H9 (cell line): ENCODE results near the gene TAGLN2. TPM values are rescaled to one million over a fixed set of nuclear protein-coding genes. Genes with fewer than 3 reads are reported as not detected.

Experiments
- DNase-seq: peaks from one replicate; pipeline ENCODE4 v3.0.0-alpha.2; 2017
- H2AFZ ChIP-seq: one replicate; pipeline ENCODE4 v1.6.1; 2013; ENCODE audit warnings: mild to moderate bottlenecking, low read length, control low read depth, moderate library complexity
- H2AK5ac ChIP-seq: 2 replicates; pipeline ENCODE4 v1.6.1; 2013; ENCODE audit warnings: low read length, control low read depth, mixed read lengths; ENCODE audit not compliant: insufficient read length
- H2BK120ac ChIP-seq: one replicate; pipeline ENCODE4 v1.6.1; 2013; ENCODE audit warnings: low read depth, mild to moderate bottlenecking, low read length, control low read depth, inconsistent platforms; ENCODE audit not compliant: poor library complexity, severe bottlenecking
- H2BK12ac ChIP-seq: 2 replicates; pipeline ENCODE4 v1.6.1; 2013; ENCODE audit warnings: low read length, control low read depth, mixed read lengths, low read depth; ENCODE audit not compliant: insufficient read length
- H2BK15ac ChIP-seq: 2 replicates; pipeline ENCODE4 v1.6.1; 2013; ENCODE audit warnings: low read depth, low read length, control low read depth
- H2BK20ac ChIP-seq: one replicate; pipeline ENCODE4 v1.6.1; 2013; ENCODE audit warnings: low read depth, mild to moderate bottlenecking, low read length, control low read depth, inconsistent platforms; ENCODE audit not compliant: poor library complexity, severe bottlenecking
- H2BK5ac ChIP-seq: 2 replicates; pipeline ENCODE4 v1.6.1; 2013; ENCODE audit warnings: low read length, control low read depth, mixed read lengths; ENCODE audit not compliant: insufficient read length
- H3K14ac ChIP-seq: 2 replicates; pipeline ENCODE4 v1.6.1; 2013; ENCODE audit warnings: low read length, control low read depth; ENCODE audit not compliant: insufficient read depth
- H3K18ac ChIP-seq: 2 replicates; pipeline ENCODE4 v1.6.1; 2013; ENCODE audit warnings: low read depth, mild to moderate bottlenecking, mixed read lengths, low read length, control low read depth; ENCODE audit not compliant: insufficient read length
- H3K23ac ChIP-seq: 2 replicates; pipeline ENCODE4 v1.6.1; 2013; ENCODE audit warnings: low read length, control low read depth, mixed read lengths, low read depth; ENCODE audit not compliant: insufficient read length
- H3K23me2 ChIP-seq: 2 replicates; pipeline ENCODE4 v1.6.1; 2013; ENCODE audit warnings: low read depth, mild to moderate bottlenecking, mixed read lengths, low read length, control low read depth; ENCODE audit not compliant: insufficient read length, poor library complexity, severe bottlenecking
- H3K27ac ChIP-seq: 2 replicates; pipeline ENCODE4 v1.5.1; 2013; ENCODE audit warnings: low read length, control low read depth, mixed read lengths, low read depth; ENCODE audit not compliant: insufficient read length
- H3K27me3 ChIP-seq: 2 replicates; pipeline ENCODE4 v1.6.1; 2013; ENCODE audit warnings: low read length, control low read depth, inconsistent platforms; ENCODE audit not compliant: insufficient read depth
- H3K4ac ChIP-seq: 2 replicates; pipeline ENCODE4 v1.6.1; 2013; ENCODE audit warnings: low read depth, mild to moderate bottlenecking, control low read depth, inconsistent platforms, low read length, moderate library complexity
- H3K4me1 ChIP-seq: 2 replicates; pipeline ENCODE4 v1.6.1; 2013; ENCODE audit warnings: low read length, control low read depth, inconsistent platforms; ENCODE audit not compliant: insufficient read depth
- H3K4me2 ChIP-seq: 2 replicates; pipeline ENCODE4 v1.6.1; 2013; ENCODE audit warnings: low read length, control low read depth, mixed read lengths; ENCODE audit not compliant: insufficient read length, insufficient read depth
- H3K56ac ChIP-seq: 2 replicates; pipeline ENCODE4 v1.6.1; 2013; ENCODE audit warnings: low read depth, mild to moderate bottlenecking, mixed read lengths, low read length, control low read depth; ENCODE audit not compliant: insufficient read length
- H3K79me1 ChIP-seq: 2 replicates; pipeline ENCODE4 v1.6.1; 2013; ENCODE audit warnings: low read depth, mild to moderate bottlenecking, moderate library complexity, low read length, control low read depth, inconsistent platforms; ENCODE audit not compliant: insufficient read depth, poor library complexity, severe bottlenecking
- H3K79me2 ChIP-seq: 2 replicates; pipeline ENCODE4 v1.6.1; 2013; ENCODE audit warnings: low read length, control low read depth, inconsistent platforms; ENCODE audit not compliant: insufficient read depth
- H3K9ac ChIP-seq: 2 replicates; pipeline ENCODE4 v1.6.1; 2013; ENCODE audit warnings: low read length, control low read depth, mixed read lengths; ENCODE audit not compliant: insufficient read length; ENCODE audit errors: extremely low read depth
- H3K9me3 ChIP-seq: one replicate; pipeline ENCODE4 v1.6.1; 2013; ENCODE audit warnings: low read depth, low read length, inconsistent platforms; ENCODE audit not compliant: control insufficient read depth
- H3T11ph ChIP-seq: one replicate; pipeline ENCODE4 v1.6.1; 2013; ENCODE audit warnings: mild to moderate bottlenecking, low read length, control low read depth, inconsistent platforms
- H4K20me1 ChIP-seq: one replicate; pipeline ENCODE4 v1.6.1; 2013; ENCODE audit not compliant: control insufficient read depth, insufficient read length, insufficient read depth
- H4K5ac ChIP-seq: 2 replicates; pipeline ENCODE4 v1.6.1; 2013; ENCODE audit warnings: low read depth, mild to moderate bottlenecking, mixed read lengths, low read length, control low read depth; ENCODE audit not compliant: insufficient read length
- H4K8ac ChIP-seq: replicated peaks from 2 replicates; pipeline ENCODE4 v1.6.1; 2013; ENCODE audit warnings: low read length, control low read depth, mixed read lengths, low read depth; ENCODE audit not compliant: insufficient read length
- H4K91ac ChIP-seq: 2 replicates; pipeline ENCODE4 v1.6.1; 2013; ENCODE audit warnings: low read depth, mild to moderate bottlenecking, moderate library complexity, mixed read lengths, low read length, control low read depth; ENCODE audit not compliant: insufficient read length
- H3K27ac Mint-ChIP-seq, 3 experiments: 2 replicates in 2 of 3; 3 replicates in 1 of 3; pipeline ENCODE4 v1.8.0; 2020 to 2021; ENCODE audit warnings: mixed read lengths in 3 of 3, mild to moderate bottlenecking in 1 of 3, moderate library complexity in 1 of 3
- H3K27me3 Mint-ChIP-seq: 2 replicates; pipeline ENCODE4 v1.8.0; 2021; ENCODE audit warnings: low read depth, mild to moderate bottlenecking, moderate library complexity, mixed read lengths
- H3K36me3 Mint-ChIP-seq, 3 experiments: 2 replicates in 2 of 3; 3 replicates in 1 of 3; pipeline ENCODE4 v1.8.0; 2020 to 2021; ENCODE audit warnings: low read depth in 3 of 3, mixed read lengths in 3 of 3; ENCODE audit not compliant: insufficient read depth in 1 of 3
- H3K4me1 Mint-ChIP-seq, 2 experiments: 2 replicates each; pipeline ENCODE4 v1.8.0; 2020; ENCODE audit warnings: mixed read lengths in 2 of 2
- H3K4me3 Mint-ChIP-seq, 2 experiments: 2 replicates in 1 of 2; 3 replicates in 1 of 2; pipeline ENCODE4 v1.8.0; 2020 to 2021; ENCODE audit warnings: mild to moderate bottlenecking in 2 of 2, mixed read lengths in 2 of 2, moderate library complexity in 1 of 2
- H3K9me3 Mint-ChIP-seq, 2 experiments: 2 replicates in 1 of 2; 3 replicates in 1 of 2; pipeline ENCODE4 v1.8.0; 2020; ENCODE audit warnings: mild to moderate bottlenecking in 2 of 2, mixed read lengths in 2 of 2, moderate library complexity in 1 of 2
- WGBS: extraction: QIAGEN DNeasy Blood & Tissue Kit; methylation state at CpG from one replicate; pipeline ENCODE4 v1.1.7; 2013; ENCODE audit warnings: missing lambda C conversion rate, low lambda C conversion rate, mixed read lengths; ENCODE audit not compliant: insufficient read length; ENCODE audit errors: extremely low coverage; 5-methylcytosine and 5-hydroxymethylcytosine counted together
- total RNA-seq: library from RNA; stranded (reverse); gene quantifications from 2 replicates; pipeline ENCODE4 v1.2.1, GENCODE V29; 2021
- TF ChIP-seq, protein P1 (sequence below): fragments of 200-600 bp; sonication (generic); conservative IDR thresholded peaks from 3 replicates; pipeline ENCODE4 v1.8.0; 2021; ENCODE audit warnings: antibody characterized with exemption, mild to moderate bottlenecking

TAGLN2 gene
- total RNA-seq, 1 experiment from 2014 or later: 76.7 TPM

DNA sequence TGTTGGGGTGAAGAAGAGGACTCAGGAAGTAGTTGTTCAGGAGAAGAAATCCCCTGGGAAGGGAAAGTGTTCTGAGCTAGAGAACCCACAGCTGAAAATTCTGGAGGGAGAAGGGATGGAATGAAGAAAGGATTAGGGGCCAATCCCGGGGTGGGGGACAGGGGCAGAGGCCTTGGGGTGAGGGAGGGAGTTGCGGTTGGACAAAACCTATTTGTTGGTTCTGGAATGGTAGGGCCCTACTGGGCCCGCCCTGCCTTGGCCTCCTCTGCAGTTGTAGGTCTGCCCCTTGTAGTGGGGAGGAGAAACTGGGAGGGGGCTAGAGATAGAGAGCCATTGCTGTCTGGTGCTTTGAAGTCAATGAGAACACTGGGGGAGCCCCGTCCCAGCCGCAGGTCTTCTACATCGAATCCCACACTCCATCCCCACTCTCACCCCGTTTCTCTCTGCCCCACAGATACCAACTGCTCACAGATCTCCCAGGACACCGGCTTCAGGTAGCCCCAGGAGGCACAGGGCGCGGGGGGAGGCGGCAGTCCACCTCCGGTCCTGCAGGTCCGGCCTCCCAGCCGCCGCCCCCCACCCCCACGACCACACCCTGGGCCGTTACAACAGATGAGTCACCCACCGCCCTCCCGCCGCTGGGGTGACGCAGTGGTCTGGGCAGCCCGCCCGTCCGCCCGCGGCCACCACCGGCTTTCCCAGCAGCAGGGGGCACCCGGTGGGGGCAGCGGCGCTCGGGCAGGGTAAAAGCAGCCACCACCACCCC, 1.1 kb downstream of the TAGLN2 start:
- peak; percentile 71 for DNase-seq
- no peak overlapping the region for H2BK5ac ChIP-seq
- peaks cover 8 to 35% (median 25%) of the 10 kb centered on the region in 3 experiments for H3K36me3 Mint-ChIP-seq

More for the DNA sequence above, 1.1 kb downstream of the TAGLN2 start:
- no CpG with 5 or more reads among the region's 31 CpGs for WGBS
- H2BK20ac ChIP-seq: no peak overlapping the region
- no peak overlapping the region for H3K56ac ChIP-seq
- H3K27ac ChIP-seq: no peak overlapping the region
- peaks cover 12% of the 10 kb centered on the region for H3K27me3 Mint-ChIP-seq
- no peaks in the 10 kb centered on the region; a peak in 1 of 5 replicates for H3K9me3 Mint-ChIP-seq
- no peak overlapping the region for H4K5ac ChIP-seq
- H2BK15ac ChIP-seq: no peak overlapping the region
- H4K91ac ChIP-seq: peak overlapping the region; percentile 58
- no peak overlapping the region for H3K23ac ChIP-seq
- TF ChIP-seq, protein P1, sequence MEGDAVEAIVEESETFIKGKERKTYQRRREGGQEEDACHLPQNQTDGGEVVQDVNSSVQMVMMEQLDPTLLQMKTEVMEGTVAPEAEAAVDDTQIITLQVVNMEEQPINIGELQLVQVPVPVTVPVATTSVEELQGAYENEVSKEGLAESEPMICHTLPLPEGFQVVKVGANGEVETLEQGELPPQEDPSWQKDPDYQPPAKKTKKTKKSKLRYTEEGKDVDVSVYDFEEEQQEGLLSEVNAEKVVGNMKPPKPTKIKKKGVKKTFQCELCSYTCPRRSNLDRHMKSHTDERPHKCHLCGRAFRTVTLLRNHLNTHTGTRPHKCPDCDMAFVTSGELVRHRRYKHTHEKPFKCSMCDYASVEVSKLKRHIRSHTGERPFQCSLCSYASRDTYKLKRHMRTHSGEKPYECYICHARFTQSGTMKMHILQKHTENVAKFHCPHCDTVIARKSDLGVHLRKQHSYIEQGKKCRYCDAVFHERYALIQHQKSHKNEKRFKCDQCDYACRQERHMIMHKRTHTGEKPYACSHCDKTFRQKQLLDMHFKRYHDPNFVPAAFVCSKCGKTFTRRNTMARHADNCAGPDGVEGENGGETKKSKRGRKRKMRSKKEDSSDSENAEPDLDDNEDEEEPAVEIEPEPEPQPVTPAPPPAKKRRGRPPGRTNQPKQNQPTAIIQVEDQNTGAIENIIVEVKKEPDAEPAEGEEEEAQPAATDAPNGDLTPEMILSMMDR: no peak
- no peaks in the 10 kb centered on the region for H3K9me3 ChIP-seq
- H3K79me1 ChIP-seq: no peaks in the 10 kb centered on the region
- H3K4me2 ChIP-seq: peak overlapping the region; percentile 60
- H3K9ac ChIP-seq: peak overlapping the region; percentile 0
- H2AK5ac ChIP-seq: no peak overlapping the region
- no peak overlapping the region for H3T11ph ChIP-seq
- H2BK120ac ChIP-seq: peak overlapping the region; percentile 89
- H2AFZ ChIP-seq: no peak overlapping the region
- peak overlapping the region in 1 of 3 experiments; percentile 98; a peak in 2 of 7 replicates for H3K27ac Mint-ChIP-seq
- H3K4ac ChIP-seq: no peak overlapping the region
- no peak overlapping the region for H2BK12ac ChIP-seq
- H4K8ac ChIP-seq: no peak overlapping the region
- H3K4me1 ChIP-seq: no peaks in the 10 kb centered on the region; the same call in 1 of the 2 replicates
- peak overlapping the region; percentile 87 to 91 for H3K4me3 Mint-ChIP-seq
- H3K4me1 Mint-ChIP-seq: peaks cover 29 to 36% of the 10 kb centered on the region in 2 experiments
- H3K23me2 ChIP-seq: peaks cover 17% of the 10 kb centered on the region
- H3K79me2 ChIP-seq: no peaks in the 10 kb centered on the region
- H3K27me3 ChIP-seq: no peaks in the 10 kb centered on the region
- H4K20me1 ChIP-seq: no peaks in the 10 kb centered on the region
- peak overlapping the region; percentile 75 for H3K14ac ChIP-seq
- peak overlapping the region; percentile 69 for H3K18ac ChIP-seq
